Chondrocyte (in vitro differentiated cells): ENCODE results near the gene SH3RF2. TPM values are rescaled to one million over a fixed set of nuclear protein-coding genes. Genes with fewer than 3 reads are reported as not detected.

ENCODE experiments used
- DNase-seq: peaks from one replicate; pipeline ENCODE4 v3.0.0; 2021; ENCODE audit warnings: mixed read lengths, low spot score
- H3K27ac Mint-ChIP-seq: one replicate; pipeline ENCODE4 v1.8.0; 2021; ENCODE audit warnings: mild to moderate bottlenecking, moderate library complexity, mixed read lengths; ENCODE audit not compliant: unreplicated experiment
- H3K27me3 Mint-ChIP-seq: 2 replicates; pipeline ENCODE4 v1.8.0; 2021; ENCODE audit warnings: low read depth, mixed read lengths
- H3K36me3 Mint-ChIP-seq: 2 replicates; pipeline ENCODE4 v1.8.0; 2021; ENCODE audit warnings: low read depth, mixed read lengths
- H3K4me1 Mint-ChIP-seq: 2 replicates; pipeline ENCODE4 v1.8.0; 2021; ENCODE audit warnings: low read depth, mild to moderate bottlenecking, mixed read lengths
- H3K4me3 Mint-ChIP-seq: one replicate; pipeline ENCODE4 v1.8.0; 2021; ENCODE audit warnings: mild to moderate bottlenecking, moderate library complexity, mixed read lengths; ENCODE audit not compliant: unreplicated experiment
- H3K9me3 Mint-ChIP-seq: 2 replicates; pipeline ENCODE4 v1.8.0; 2021; ENCODE audit warnings: low read depth, mixed read lengths
- total RNA-seq: library from RNA; stranded (reverse); gene quantifications from 3 replicates; pipeline ENCODE4 v1.2.1, GENCODE V29; 2021
- TF ChIP-seq, protein P1 (sequence below): fragments of 200-600 bp; sonication (generic); IDR thresholded peaks from 2 replicates; pipeline ENCODE4 v1.5.0; 2021; ENCODE audit warnings: antibody characterized with exemption, mild to moderate bottlenecking, moderate library complexity

The SH3RF2 gene
- total RNA-seq, 1 donor from 2014 or later = 0.42 TPM

DNA sequence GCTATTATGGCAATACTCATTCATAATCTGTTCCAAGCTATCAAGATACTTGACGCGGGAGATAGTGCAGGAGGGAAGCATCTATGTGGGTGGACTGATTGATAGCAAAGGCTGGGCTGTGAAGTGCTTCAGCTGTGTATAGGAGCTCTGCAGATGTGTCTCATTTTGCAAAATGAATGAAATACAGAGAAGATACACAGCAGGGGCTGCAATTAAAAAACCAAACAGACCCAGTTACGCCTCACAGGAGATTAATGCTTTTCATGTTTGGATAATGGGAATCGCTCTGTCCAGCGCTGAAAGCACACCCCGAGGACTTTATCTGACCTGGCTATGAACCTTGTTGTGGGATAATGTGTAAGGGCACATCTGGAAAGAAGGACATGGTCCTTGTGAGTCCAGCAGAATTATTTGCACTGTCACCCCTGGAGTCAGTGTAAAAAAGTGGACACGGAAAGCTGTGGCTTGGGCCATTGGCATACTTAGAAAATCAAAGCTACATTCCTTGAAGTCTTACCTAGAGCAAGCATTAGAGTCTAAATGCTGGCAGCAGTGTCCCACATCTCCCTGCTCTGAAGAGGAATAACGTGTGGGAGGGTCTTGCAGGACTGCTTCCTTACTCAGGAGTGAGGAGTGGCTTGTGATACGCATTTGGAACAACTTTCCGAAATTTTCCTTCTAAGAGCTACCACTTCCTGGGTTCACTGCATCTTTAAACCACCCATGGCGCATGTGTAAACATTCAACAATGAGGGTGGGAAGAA lies 2.6 kb downstream of the SH3RF2 start:
- TF ChIP-seq, protein P1, sequence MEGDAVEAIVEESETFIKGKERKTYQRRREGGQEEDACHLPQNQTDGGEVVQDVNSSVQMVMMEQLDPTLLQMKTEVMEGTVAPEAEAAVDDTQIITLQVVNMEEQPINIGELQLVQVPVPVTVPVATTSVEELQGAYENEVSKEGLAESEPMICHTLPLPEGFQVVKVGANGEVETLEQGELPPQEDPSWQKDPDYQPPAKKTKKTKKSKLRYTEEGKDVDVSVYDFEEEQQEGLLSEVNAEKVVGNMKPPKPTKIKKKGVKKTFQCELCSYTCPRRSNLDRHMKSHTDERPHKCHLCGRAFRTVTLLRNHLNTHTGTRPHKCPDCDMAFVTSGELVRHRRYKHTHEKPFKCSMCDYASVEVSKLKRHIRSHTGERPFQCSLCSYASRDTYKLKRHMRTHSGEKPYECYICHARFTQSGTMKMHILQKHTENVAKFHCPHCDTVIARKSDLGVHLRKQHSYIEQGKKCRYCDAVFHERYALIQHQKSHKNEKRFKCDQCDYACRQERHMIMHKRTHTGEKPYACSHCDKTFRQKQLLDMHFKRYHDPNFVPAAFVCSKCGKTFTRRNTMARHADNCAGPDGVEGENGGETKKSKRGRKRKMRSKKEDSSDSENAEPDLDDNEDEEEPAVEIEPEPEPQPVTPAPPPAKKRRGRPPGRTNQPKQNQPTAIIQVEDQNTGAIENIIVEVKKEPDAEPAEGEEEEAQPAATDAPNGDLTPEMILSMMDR = no peak
- Mint-ChIP-seq H3K4me1 (peaks cover 35% of the 10 kb centered on the region), H3K36me3 (no peaks in the 10 kb centered on the region), H3K27me3 (no peaks in the 10 kb centered on the region), H3K4me3 (no peak overlapping the region), H3K9me3 (no peaks in the 10 kb centered on the region), H3K27ac (no peak overlapping the region)
- DNase-seq = no peak

DNA sequence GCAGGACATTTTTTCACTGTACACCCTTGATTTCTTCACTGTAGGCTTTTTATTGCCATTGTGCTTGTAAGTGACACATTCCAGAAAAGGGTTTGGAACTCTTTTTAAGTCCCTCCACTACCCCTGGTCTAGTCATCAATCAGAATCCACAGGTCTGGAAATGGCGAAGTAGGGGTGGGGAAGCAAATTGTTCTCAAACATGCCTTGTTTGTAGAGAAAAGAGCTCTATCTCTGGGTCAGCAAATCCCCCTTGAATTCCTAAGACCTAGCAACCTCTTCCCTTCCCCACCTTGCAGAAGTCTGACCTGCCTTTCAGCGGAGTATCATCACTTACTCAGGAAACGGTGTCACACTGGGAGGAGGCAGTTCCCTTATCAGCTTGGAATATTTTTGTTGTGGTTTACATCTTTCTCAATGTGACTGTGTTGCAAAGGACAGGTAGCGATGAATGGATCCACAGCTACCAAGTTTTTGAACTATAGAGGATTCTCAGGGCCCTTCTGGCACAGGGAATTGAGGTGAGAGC lies 3.2 kb downstream of the SH3RF2 start:
- TF ChIP-seq, protein P1 = no peak
- H3K27ac Mint-ChIP-seq = no peak overlapping the region
- no peaks in the 10 kb centered on the region for H3K36me3 Mint-ChIP-seq
- no peaks in the 10 kb centered on the region for H3K27me3 Mint-ChIP-seq
- peaks cover 29% of the 10 kb centered on the region for H3K4me1 Mint-ChIP-seq
- H3K4me3 Mint-ChIP-seq = no peak overlapping the region
- H3K9me3 Mint-ChIP-seq = no peaks in the 10 kb centered on the region
- no peak for DNase-seq

GRCh38 chr5:145941096-145941447 lies 4.7 kb downstream of the SH3RF2 start:
- Mint-ChIP-seq H3K36me3 (no peaks in the 10 kb centered on the region), H3K27me3 (no peaks in the 10 kb centered on the region), H3K4me3 (no peak overlapping the region), H3K27ac (no peak overlapping the region), H3K4me1 (peaks cover 30% of the 10 kb centered on the region), H3K9me3 (no peaks in the 10 kb centered on the region)
- DNase-seq = no peak
- TF ChIP-seq, protein P1 = no peak

- TF ChIP-seq, protein P1 = no peak
- DNase-seq = no peak
- Mint-ChIP-seq H3K4me1 (peaks cover 30% of the 10 kb centered on the region), H3K4me3 (no peak overlapping the region), H3K27me3 (no peaks in the 10 kb centered on the region), H3K9me3 (no peaks in the 10 kb centered on the region), H3K27ac (no peak overlapping the region), H3K36me3 (no peaks in the 10 kb centered on the region)
Measured at GRCh38 chr5:145941448-145942130, 5.2 kb downstream of the SH3RF2 start.

GRCh38 chr5:145942201-145942600 lies 5.8 kb downstream of the SH3RF2 start:
- H3K27ac Mint-ChIP-seq = no peak overlapping the region

More at GRCh38 chr5:145942201-145942600, 5.8 kb downstream of the SH3RF2 start:
- Mint-ChIP-seq H3K4me3 (no peak overlapping the region), H3K27me3 (no peaks in the 10 kb centered on the region), H3K36me3 (no peaks in the 10 kb centered on the region), H3K9me3 (no peaks in the 10 kb centered on the region), H3K4me1 (peaks cover 25% of the 10 kb centered on the region)
- TF ChIP-seq, protein P1 = no peak
- no peak for DNase-seq
